IMR-90 (cell line): ENCODE results near the gene CIROP. TPM values are rescaled to one million over a fixed set of nuclear protein-coding genes. Genes with fewer than 3 reads are reported as not detected.

Source experiments
- ATAC-seq: fragments of 200-7000 bp; cut with Tn5 transposase; 2 replicates; pipeline ENCODE4 v1.9.1; 2020; ENCODE audit warnings: low read depth, mild to moderate bottlenecking, moderate library complexity
- BruUV-seq: library from RNA; stranded (reverse); fragments of 400-500 nt; replicated peaks from 2 replicates; lab custom pipeline; 2021; lab: Mats Ljungman, UMichigan
- CTCF ChIA-PET: fragments of 300-600 bp; formaldehyde crosslinking; extraction: SDS; loops from one replicate; lab custom pipeline; 2021; ENCODE audit warnings: antibody characterized with exemption; lab: Yijun Ruan, JAX
- POLR2A ChIA-PET: fragments of 300-600 bp; sonication (Branson Sonifier 250); formaldehyde crosslinking; loops from one replicate; lab custom pipeline; 2022; ENCODE audit warnings: antibody characterized with exemption; ENCODE audit not compliant: unreplicated experiment; lab: Charles Lee
- DNase-seq: peaks from one replicate; pipeline ENCODE4 v3.0.0; 2013
- H2AFZ ChIP-seq: replicated peaks from 2 replicates; pipeline ENCODE3; 2013; ENCODE audit warnings: low read length, mild to moderate bottlenecking; ENCODE audit not compliant: poor library complexity
- H2AK5ac ChIP-seq: 2 replicates; pipeline ENCODE4 v1.6.1; 2013; ENCODE audit warnings: low read depth, low read length, inconsistent platforms
- H2AK9ac ChIP-seq: replicated peaks from 2 replicates; pipeline ENCODE3; 2013; ENCODE audit warnings: mild to moderate bottlenecking, low read depth, low read length, moderate library complexity; ENCODE audit not compliant: poor library complexity
- H2BK120ac ChIP-seq: 2 replicates; pipeline ENCODE4 v1.6.1; 2013; ENCODE audit warnings: low read depth, low read length, inconsistent platforms
- H2BK15ac ChIP-seq: 3 replicates; pipeline ENCODE4 v1.6.1; 2013; ENCODE audit warnings: low read depth, low read length, inconsistent platforms
- H2BK20ac ChIP-seq: 2 replicates; pipeline ENCODE4 v1.6.1; 2013; ENCODE audit warnings: low read depth, mild to moderate bottlenecking, inconsistent platforms, low read length, moderate library complexity
- H2BK5ac ChIP-seq: 2 replicates; pipeline ENCODE4 v1.6.1; 2013; ENCODE audit warnings: mild to moderate bottlenecking, low read depth, low read length, inconsistent platforms; ENCODE audit not compliant: poor library complexity, severe bottlenecking
- H3K14ac ChIP-seq: replicated peaks from 2 replicates; pipeline ENCODE4 v1.6.1; 2013; ENCODE audit warnings: low read depth, low read length, inconsistent platforms
- H3K18ac ChIP-seq: 2 replicates; pipeline ENCODE4 v1.6.1; 2013; ENCODE audit warnings: low read depth, low read length, control low read depth
- H3K23ac ChIP-seq: 2 replicates; pipeline ENCODE4 v1.6.1; 2013; ENCODE audit warnings: low read depth, low read length, inconsistent platforms
- H3K27ac ChIP-seq: 2 replicates; pipeline ENCODE4 v1.5.1; 2013; ENCODE audit warnings: mild to moderate bottlenecking, control low read depth, low read length; ENCODE audit not compliant: insufficient read depth
- H3K27me3 ChIP-seq: 2 replicates; pipeline ENCODE4 v1.6.1; 2013; ENCODE audit warnings: low read length; ENCODE audit not compliant: control insufficient read depth, insufficient read depth
- H3K36me3 ChIP-seq: 2 replicates; pipeline ENCODE4 v1.6.1; 2013; ENCODE audit warnings: low read length, mixed read lengths; ENCODE audit not compliant: control insufficient read depth, insufficient read depth
- H3K4ac ChIP-seq: 2 replicates; pipeline ENCODE4 v1.6.1; 2013; ENCODE audit warnings: low read depth, low read length, inconsistent platforms
- H3K4me1 ChIP-seq: 2 replicates; pipeline ENCODE4 v1.6.1; 2013; ENCODE audit warnings: low read length, mixed read lengths; ENCODE audit not compliant: control insufficient read depth, insufficient read depth
- H3K4me2 ChIP-seq: 2 replicates; pipeline ENCODE4 v1.6.1; 2013; ENCODE audit warnings: low read depth, mild to moderate bottlenecking, control low read depth, low read length, moderate library complexity
- H3K4me3 ChIP-seq: 2 replicates; pipeline ENCODE4 v1.5.1; 2013; ENCODE audit warnings: low read depth, mild to moderate bottlenecking, control low read depth, low read length, moderate library complexity; ENCODE audit not compliant: insufficient read depth
- H3K56ac ChIP-seq: 2 replicates; pipeline ENCODE4 v1.6.1; 2013; ENCODE audit warnings: low read length, inconsistent platforms; ENCODE audit not compliant: insufficient read depth; ENCODE audit errors: extremely low read depth
- H3K79me1 ChIP-seq, 2 experiments: 2 replicates each; pipeline ENCODE4 v1.6.1; 2013; ENCODE audit warnings: low read length in 2 of 2, inconsistent platforms in 1 of 2, low read depth in 1 of 2
- H3K9ac ChIP-seq: 2 replicates; pipeline ENCODE4 v1.6.1; 2013; ENCODE audit warnings: low read depth, low read length, control low read depth
- H3K9me1 ChIP-seq: 2 replicates; pipeline ENCODE4 v1.6.1; 2013; ENCODE audit warnings: low read length, inconsistent platforms; ENCODE audit not compliant: insufficient read depth
- H3K9me3 ChIP-seq: 2 replicates; pipeline ENCODE4 v1.6.1; 2013; ENCODE audit warnings: low read length; ENCODE audit not compliant: control insufficient read depth, insufficient read depth
- H4K20me1 ChIP-seq: 2 replicates; pipeline ENCODE4 v1.6.1; 2013; ENCODE audit warnings: low read length, inconsistent platforms; ENCODE audit not compliant: insufficient read depth
- H4K5ac ChIP-seq: 2 replicates; pipeline ENCODE4 v1.6.1; 2013; ENCODE audit warnings: mild to moderate bottlenecking, low read depth, low read length, control low read depth
- H4K8ac ChIP-seq, 2 experiments: 2 replicates each; pipeline ENCODE4 v1.6.1; 2013; ENCODE audit warnings: low read depth in 2 of 2, low read length in 2 of 2, control low read depth in 1 of 2, inconsistent platforms in 1 of 2
- H4K91ac ChIP-seq: 2 replicates; pipeline ENCODE4 v1.6.1; 2013; ENCODE audit warnings: low read depth, low read length, inconsistent platforms; ENCODE audit not compliant: insufficient read depth
- CHD1 ChIP-seq: IDR thresholded peaks from 2 replicates; pipeline ENCODE4 v1.6.1; 2012; ENCODE audit warnings: low read depth, low read length, improper control_type of control experiment
- CTCF ChIP-seq: conservative IDR thresholded peaks from 2 replicates; pipeline ENCODE4 v1.5.1; 2012; ENCODE audit warnings: mild to moderate bottlenecking, low read depth, low read length, improper control_type of control experiment
- MAZ ChIP-seq: IDR thresholded peaks from 2 replicates; pipeline ENCODE4 v1.6.1; 2012; ENCODE audit warnings: low read depth, mild to moderate bottlenecking, low read length, improper control_type of control experiment, moderate library complexity, borderline replicate concordance
- POLR2A ChIP-seq: IDR thresholded peaks from 2 replicates; pipeline ENCODE4 v1.6.1; 2012; ENCODE audit warnings: mild to moderate bottlenecking, low read depth, low read length
- RFX5 ChIP-seq: IDR thresholded peaks from 2 replicates; pipeline ENCODE4 v1.8.0; 2012; ENCODE audit warnings: low read depth, mild to moderate bottlenecking, low read length, moderate library complexity
- WGBS, 2 experiments: methylation state at CpG; one replicate each; pipeline versions ENCODE4 v1.1.5 to v1.1.7; 2013; ENCODE audit warnings: missing lambda C conversion rate in 2 of 2; ENCODE audit not compliant: insufficient read length in 1 of 2; ENCODE audit errors: extremely low coverage in 2 of 2; 5-methylcytosine and 5-hydroxymethylcytosine counted together
- dilution Hi-C: fragments of 300-500 bp; cut with HindIII; formaldehyde crosslinking; loops from one replicate; pipeline ENCODE4 v1.14.3; 2018; ENCODE audit warnings: low sequenced_read_pairs; ENCODE audit not compliant: unreplicated experiment
- in situ Hi-C: fragments of 300-500 bp; cut with MboI; formaldehyde crosslinking; loops from 3 replicates; pipeline ENCODE4 v1.14.3; 2019; ENCODE audit warnings: low sequenced_read_pairs, inconsistent platforms, mixed read lengths
- intact Hi-C: fragments of 100-400 bp; cut with micrococcal nuclease; formaldehyde crosslinking; loops from 2 replicates; pipeline ENCODE4 v1.10.0; 2022
- polyA plus RNA-seq, 3 experiments: library from polyadenylated mRNA; depleted of rRNA; stranded (reverse); fragments of >200 nt; gene quantifications; 2 replicates each; pipeline ENCODE4 v1.2.3, GENCODE V29; 2012; ENCODE audit warnings: low replicate concordance in 1 of 3
- total RNA-seq: library from RNA; depleted of rRNA; stranded (reverse); fragments of >200 nt; gene quantifications from 2 replicates; pipeline ENCODE4 v1.2.3, GENCODE V29; 2012

The CIROP gene
- total and polyA plus RNA-seq, 2 of the 4 experiments (the other 2 are of a cell fraction): 0.31 to 0.36 TPM

- Histone ChIP-seq H2BK120ac (peak within 1 kb of the TSS; percentile 79), H3K4me3 (peak within 1 kb of the TSS; percentile 67), H4K8ac (peak within 1 kb of the TSS; percentile 88 to 98), H3K23ac (peak within 1 kb of the TSS; percentile 95), H3K56ac (peak within 1 kb of the TSS; percentile 94), H3K4me2 (peak within 1 kb of the TSS; percentile 99), H4K5ac (peak within 1 kb of the TSS; percentile 83), H3K27ac (peak within 1 kb of the TSS; percentile 97), H3K79me1 (peaks cover 22 to 62% of the 10 kb centered on the region in 2 experiments), H3K36me3 (peaks cover 20% of the 10 kb centered on the region), H3K18ac (peak within 1 kb of the TSS; percentile 82), H3K9me1 (peaks cover 9% of the 10 kb centered on the region), H3K9me3 (no peaks in the 10 kb centered on the region), H4K20me1 (peaks cover 44% of the 10 kb centered on the region; the same call in 1 of the 2 replicates), H2AK9ac (peak within 1 kb of the TSS; percentile 92), H3K27me3 (no peaks in the 10 kb centered on the region), H2AK5ac (peak within 1 kb of the TSS; percentile 94), H3K4ac (peak within 1 kb of the TSS; percentile 98), H3K14ac (peak within 1 kb of the TSS; percentile 98), H2BK15ac (peak within 1 kb of the TSS; percentile 71; the same call in 1 of the 3 replicates), H4K91ac (peak within 1 kb of the TSS; percentile 96), H2AFZ (peak within 1 kb of the TSS; percentile 94), H3K4me1 (peaks cover 3% of the 10 kb centered on the region; the same call in 1 of the 2 replicates), H2BK20ac (peak within 1 kb of the TSS; percentile 49; the same call in 1 of the 2 replicates), H2BK5ac (peak within 1 kb of the TSS; percentile 95), H3K9ac (peak within 1 kb of the TSS; percentile 97)
- peak; percentile 63 for ATAC-seq
- in situ Hi-C loops: loop anchor here (25.0 kb wide), 1 partner anchor 1043 kb away; the partner anchor contains the start of genes EMC9, FITM1, PSME1 and PSME2
- ChIA-PET CTCF (interaction anchor here (0.6 to 3.5 kb wide), 11 partner anchors 10 to 92 kb away, joined by 3 to 19 read pairs (median 5); no protein-coding TSS in a partner anchor), POLR2A (interaction anchor here (0.5 to 1.2 kb wide), 7 partner anchors 14 to 206 kb away, joined by 3 to 12 read pairs (median 4); no protein-coding TSS in a partner anchor)
- 0% methylated on average over 44 of the region's 55 CpGs; no CpG with 5 or more reads in 1 of the 2 experiments for WGBS, 2 experiments
- dilution Hi-C loops: no loop called here
- BruUV-seq: no TSS peak
- peak; percentile 66; the same call in 1 of the 2 replicates for TF ChIP-seq MAZ
- TF ChIP-seq CTCF: no peak
- TF ChIP-seq CHD1: 0 out of 2 replicates have a peak, but pooled peaks have one; percentile 72
- peak; percentile 80 for TF ChIP-seq POLR2A
- no peak for TF ChIP-seq RFX5
- intact Hi-C loops: loop anchor here (2.0 kb wide), 1 partner anchor 16 kb away; no protein-coding TSS in a partner anchor
- DNase-seq: peak; percentile 86
Observed at GRCh38 chr14:23094666-23095195, 10.1 kb downstream of the CIROP start, which contains the start of gene ACIN1. TSS of gene ACIN1 (minus strand) at chr14:23095136. CDS start at chr14:23095112, 24 bp downstream.
